NB4 (cell line): Measurements from ENCODE around the gene PLA2G4A.
A peak's percentile ranks its signal among the peaks of the same experiment; 100 is the strongest.

ENCODE experiments used
- DNase-seq: peaks from one replicate; pipeline ENCODE4 v3.0.0; 2010; ENCODE audit warnings: low read depth
- H3K4me3 ChIP-seq: one replicate; pipeline ENCODE4 v1.5.1; 2011; ENCODE audit warnings: mild to moderate bottlenecking, low read depth, low read length, moderate library complexity
- CTCF ChIP-seq: IDR thresholded peaks from one replicate; pipeline ENCODE4 v1.5.1; 2012; ENCODE audit warnings: low read depth, low read length
- MAX ChIP-seq: IDR thresholded peaks from 2 replicates; pipeline ENCODE4 v1.6.1; 2011; ENCODE audit warnings: low read depth, low read length
- MYC ChIP-seq: IDR thresholded peaks from 2 replicates; pipeline ENCODE4 v1.6.1; 2011; ENCODE audit warnings: low read depth, low read length
- POLR2A ChIP-seq: IDR thresholded peaks from 2 replicates; pipeline ENCODE4 v1.6.1; 2011; ENCODE audit warnings: mild to moderate bottlenecking; ENCODE audit not compliant: insufficient read length; ENCODE audit errors: extremely low read depth

The PLA2G4A gene

DNA sequence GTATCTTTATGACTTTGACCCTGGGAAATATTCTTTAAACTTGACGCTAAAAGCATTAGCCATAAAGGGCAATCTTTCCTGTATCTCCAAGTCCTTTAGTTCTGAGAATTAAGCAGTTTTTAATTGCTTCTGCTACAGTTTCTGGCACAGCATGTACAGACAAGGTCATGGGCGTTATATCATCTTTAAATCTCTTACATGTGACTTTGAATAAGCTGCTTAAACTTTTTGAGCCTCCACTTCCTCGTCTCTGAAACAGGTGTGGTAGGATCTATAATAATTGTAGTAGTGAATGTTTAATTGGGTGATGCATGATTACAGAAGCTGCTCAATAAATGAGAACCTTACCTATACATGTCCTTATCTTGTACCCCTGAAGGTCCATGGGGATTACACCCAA is 153.4 kb downstream of the PLA2G4A start:
- DNase-seq: no peak
- H3K4me3 ChIP-seq: no peak overlapping the region
- TF ChIP-seq POLR2A (no peak), MYC (no peak), MAX (no peak), CTCF (no peak)

DNA sequence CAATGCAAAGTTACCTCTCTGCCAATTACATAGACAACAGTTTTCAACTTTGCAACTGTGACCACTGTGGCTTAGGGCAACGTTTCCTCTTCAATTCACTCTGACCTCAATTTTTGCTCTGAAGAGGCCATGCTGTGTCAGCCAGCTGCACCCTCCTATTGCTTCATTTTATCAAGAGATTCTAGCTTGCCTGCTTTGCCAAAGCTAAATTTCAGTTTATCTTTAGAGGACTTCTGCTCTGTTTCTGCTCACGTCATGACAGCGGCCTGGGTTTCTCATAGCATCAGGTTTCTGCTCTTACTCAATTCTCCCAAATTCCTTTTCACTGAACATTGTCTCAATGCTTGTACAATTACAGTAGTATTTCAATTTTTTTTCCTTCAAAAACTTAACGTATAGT is 154.6 kb downstream of the PLA2G4A start:
- peak; percentile 57 for DNase-seq
- TF ChIP-seq MYC (peak; percentile 36; the same call in 1 of the 2 replicates), MAX (peak; percentile 55; the same call in 1 of the 2 replicates), POLR2A (no peak), CTCF (no peak)
- H3K4me3 ChIP-seq: no peak overlapping the region

GRCh38 chr1:186984959-186985358 is 156.2 kb downstream of the PLA2G4A start:
- no peak for DNase-seq
- TF ChIP-seq POLR2A (no peak), MYC (no peak), CTCF (no peak), MAX (no peak)

DNA sequence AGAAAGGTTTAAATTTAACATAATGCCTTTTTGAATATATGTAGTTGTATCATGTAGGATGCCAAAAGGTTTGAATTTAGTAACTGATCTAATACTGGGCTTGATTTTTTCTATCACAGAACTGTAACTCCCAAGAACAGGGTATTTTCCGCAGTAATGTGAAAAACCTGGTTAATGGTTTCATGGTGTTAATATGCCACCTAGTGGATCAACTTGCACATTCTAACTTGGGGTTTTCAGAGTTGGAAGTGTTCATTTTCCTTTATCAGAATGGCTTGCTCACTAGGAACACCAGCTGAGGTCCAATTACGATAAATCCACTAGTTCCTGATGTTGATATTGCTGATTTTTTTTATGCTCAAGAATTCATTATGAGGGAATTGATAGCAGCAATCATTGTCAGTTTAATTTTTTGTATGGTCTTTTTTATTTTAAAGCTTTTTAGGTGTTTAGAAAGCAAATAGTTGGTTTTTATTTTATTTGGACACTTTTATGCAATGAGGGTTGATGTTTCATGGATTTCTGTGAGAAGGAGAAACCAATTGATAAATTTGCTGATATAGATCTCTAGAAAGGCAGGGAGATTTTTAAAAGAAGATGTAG is 157.2 kb downstream of the PLA2G4A start:
- TF ChIP-seq MAX (no peak), CTCF (peak; percentile 41), MYC (no peak), POLR2A (no peak)
- peak; percentile 58 for DNase-seq
- H3K4me3 ChIP-seq: no peak overlapping the region

More at GRCh38 chr1:186984959-186985358, 156.2 kb downstream of the PLA2G4A start:
- no peak overlapping the region for H3K4me3 ChIP-seq

- H3K4me3 ChIP-seq: no peak overlapping the region
- DNase-seq: no peak
- TF ChIP-seq CTCF (no peak), POLR2A (no peak), MYC (no peak), MAX (no peak)
Measured at GRCh38 chr1:186987065-186987464, 158.3 kb downstream of the PLA2G4A start.
